GM12878 (cell line): Measurements from ENCODE around the gene MAP7. TPM values are rescaled to one million over a fixed set of nuclear protein-coding genes. Genes with fewer than 3 reads are reported as not detected.

ENCODE experiments used
- ASH2L ChIP-seq: fragments of 300-600, 200-600 bp; sonication (generic); IDR thresholded peaks from 2 replicates; pipeline ENCODE4 v1.6.1; 2017; ENCODE audit warnings: low read depth, mild to moderate bottlenecking, borderline replicate concordance
- BACH1 ChIP-seq: fragments of 450-650 bp; IDR thresholded peaks from 2 replicates; pipeline ENCODE4 v1.6.1; 2017; ENCODE audit warnings: mild to moderate bottlenecking, borderline replicate concordance
- BHLHE40 ChIP-seq, 2 experiments: fragments of 450-650 bp in 1 of 2; IDR thresholded peaks; 2 replicates each; pipeline ENCODE4 v1.6.1; 2011 to 2017; ENCODE audit warnings: low read depth in 2 of 2, borderline replicate concordance in 1 of 2, improper control_type of control experiment in 1 of 2, low read length in 1 of 2, mild to moderate bottlenecking in 1 of 2
- CREB1 ChIP-seq: IDR thresholded peaks from 2 replicates; pipeline ENCODE4 v1.6.1; 2012; ENCODE audit warnings: low read depth, mild to moderate bottlenecking, inconsistent platforms
- CREM ChIP-seq: IDR thresholded peaks from 2 replicates; pipeline ENCODE4 v1.6.1; 2014; ENCODE audit warnings: antibody characterized with exemption, low read depth
- DPF2 ChIP-seq: fragments of 450-650 bp; IDR thresholded peaks from 2 replicates; pipeline ENCODE4 v1.6.1; 2017; ENCODE audit warnings: mild to moderate bottlenecking
- MEF2B ChIP-seq: fragments of 450-650 bp; IDR thresholded peaks from 2 replicates; pipeline ENCODE4 v1.6.1; 2018; ENCODE audit warnings: mild to moderate bottlenecking, moderate library complexity; ENCODE audit not compliant: partially characterized antibody, poor library complexity, severe bottlenecking
- NBN ChIP-seq: fragments of 450-650 bp; IDR thresholded peaks from 2 replicates; pipeline ENCODE4 v1.6.1; 2016
- NR2C1 ChIP-seq: fragments of 450-650 bp; IDR thresholded peaks from 2 replicates; pipeline ENCODE4 v1.6.1; 2017; ENCODE audit warnings: antibody characterized with exemption, mild to moderate bottlenecking, moderate library complexity
- PAX8 ChIP-seq: fragments of 450-650 bp; IDR thresholded peaks from 2 replicates; pipeline ENCODE4 v1.6.1; 2017; ENCODE audit warnings: mild to moderate bottlenecking, moderate library complexity
- POLR2A ChIP-seq: IDR thresholded peaks from 2 replicates; pipeline ENCODE4 v1.6.1; 2011; ENCODE audit warnings: low read depth, mild to moderate bottlenecking, low read length
- RAD21 ChIP-seq: IDR thresholded peaks from 2 replicates; pipeline ENCODE4 v1.6.1; 2011; ENCODE audit warnings: mild to moderate bottlenecking, low read depth, low read length, moderate library complexity; ENCODE audit not compliant: insufficient read depth
- SMC3 ChIP-seq: IDR thresholded peaks from 2 replicates; pipeline ENCODE4 v1.6.1; 2011; ENCODE audit warnings: low read length, improper control_type of control experiment, borderline replicate concordance
- SP1 ChIP-seq: IDR thresholded peaks from one replicate; pipeline ENCODE4 v1.6.1; 2011; ENCODE audit warnings: low read depth, low read length
- SUPT20H ChIP-seq: IDR thresholded peaks from 2 replicates; pipeline ENCODE4 v1.6.1; 2011; ENCODE audit warnings: low read depth, mild to moderate bottlenecking, low read length, moderate library complexity, borderline replicate concordance; ENCODE audit not compliant: control insufficient read depth
- SUZ12 ChIP-seq: fragments of 200-600 bp; sonication (generic); IDR thresholded peaks from one replicate; pipeline ENCODE4 v1.6.1; 2018; ENCODE audit warnings: antibody characterized with exemption, mild to moderate bottlenecking; ENCODE audit not compliant: unreplicated experiment
- TCF3 ChIP-seq: IDR thresholded peaks from 2 replicates; pipeline ENCODE4 v1.6.1; 2012; ENCODE audit warnings: low read depth, mild to moderate bottlenecking, low read length, borderline replicate concordance; ENCODE audit not compliant: insufficient read depth
- YBX1 ChIP-seq: fragments of 450-650 bp; IDR thresholded peaks from 2 replicates; pipeline ENCODE4 v1.6.1; 2016; ENCODE audit warnings: antibody characterized with exemption
- YY1 ChIP-seq: IDR thresholded peaks from 2 replicates; pipeline ENCODE4 v1.6.1; 2011; ENCODE audit warnings: low read depth, mild to moderate bottlenecking, low read length
- polyA plus RNA-seq, 11 experiments: library from polyadenylated mRNA; depleted of rRNA in 4 of 11; unstranded in 6 of 11; stranded (reverse) in 5 of 11; fragments of >200 nt; fragmentation: Nextera tagmentation in 4 of 11; fragmentation: Illumina TruSeq in 1 of 11; extraction: Ambion mirVana in 4 of 11; extraction: Trizol in 1 of 11; gene quantifications; 1 replicate in 1 of 11; 2 replicates in 10 of 11; pipeline versions ENCODE4 v1.2.1 to v1.2.3, GENCODE V29; 2011 to 2016; ENCODE audit warnings: inconsistent platforms in 2 of 11, missing spikeins in 2 of 11, low read depth in 1 of 11
- total RNA-seq, 4 experiments: library from RNA; depleted of rRNA in 3 of 4; stranded (reverse); fragments of >200 nt in 3 of 4; fragmentation: Illumina TruSeq in 1 of 4; extraction: Trizol in 1 of 4; gene quantifications; 2 replicates each; pipeline versions ENCODE4 v1.2.1 to v1.2.3, GENCODE V29; 2013 to 2021
- TF ChIP-seq, protein P1 (sequence below): IDR thresholded peaks from 2 replicates; pipeline ENCODE4 v1.6.1; 2012; ENCODE audit warnings: low read length, inconsistent platforms
- TF ChIP-seq, protein P2 (sequence below): fragments of 450-650 bp; IDR thresholded peaks from 2 replicates; pipeline ENCODE4 v1.6.1; 2017; ENCODE audit warnings: antibody characterized with exemption, mild to moderate bottlenecking, moderate library complexity
- TF ChIP-seq, protein P3 (sequence below): IDR thresholded peaks from 2 replicates; pipeline ENCODE4 v1.6.1; 2012; ENCODE audit warnings: improper control_type of control experiment, low read depth, low read length; ENCODE audit not compliant: insufficient replicate concordance

The MAP7 gene
- total and polyA plus RNA-seq, 10 of the 15 experiments (the other 5 are each of a cell fraction or from before 2014, with no cell fraction given): 0.04 to 0.17 (median 0.08) TPM; not detected in 2

DNA sequence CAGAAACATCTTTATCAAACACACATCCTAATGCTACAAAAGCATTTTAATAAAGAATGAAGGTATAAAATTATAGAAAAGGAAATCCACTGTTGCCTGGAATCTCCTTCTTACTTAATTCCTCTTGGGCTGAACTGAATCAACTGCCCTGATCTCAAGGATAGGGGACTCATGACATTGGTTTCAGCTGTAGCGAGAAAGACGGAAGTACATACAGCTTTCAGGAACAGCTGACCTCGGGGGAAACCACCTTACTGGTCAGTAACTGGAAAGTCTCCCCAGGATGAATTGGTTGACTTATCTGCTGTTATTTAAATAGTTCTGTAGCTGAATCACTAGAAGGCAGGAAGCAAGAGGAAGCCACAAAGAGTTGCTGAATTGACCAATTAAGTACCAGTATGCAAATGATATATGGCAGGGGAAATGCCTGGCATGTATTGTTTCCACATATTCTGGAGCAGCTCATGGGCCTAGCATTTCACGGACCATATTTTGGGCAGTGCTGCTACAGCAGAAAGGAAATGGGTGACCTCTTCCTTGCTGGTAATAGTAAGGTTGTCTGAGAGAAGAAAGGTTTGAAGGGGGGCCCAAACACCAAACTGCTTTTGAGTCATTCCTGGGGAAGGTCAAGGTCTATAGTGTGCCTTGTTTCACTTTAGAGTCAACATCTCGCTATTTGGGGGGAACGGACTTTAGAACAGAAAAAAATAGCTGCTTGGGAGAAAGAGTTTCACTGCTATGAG lies 43.7 kb upstream of the MAP7 start (continued):
- TF ChIP-seq, protein P1, sequence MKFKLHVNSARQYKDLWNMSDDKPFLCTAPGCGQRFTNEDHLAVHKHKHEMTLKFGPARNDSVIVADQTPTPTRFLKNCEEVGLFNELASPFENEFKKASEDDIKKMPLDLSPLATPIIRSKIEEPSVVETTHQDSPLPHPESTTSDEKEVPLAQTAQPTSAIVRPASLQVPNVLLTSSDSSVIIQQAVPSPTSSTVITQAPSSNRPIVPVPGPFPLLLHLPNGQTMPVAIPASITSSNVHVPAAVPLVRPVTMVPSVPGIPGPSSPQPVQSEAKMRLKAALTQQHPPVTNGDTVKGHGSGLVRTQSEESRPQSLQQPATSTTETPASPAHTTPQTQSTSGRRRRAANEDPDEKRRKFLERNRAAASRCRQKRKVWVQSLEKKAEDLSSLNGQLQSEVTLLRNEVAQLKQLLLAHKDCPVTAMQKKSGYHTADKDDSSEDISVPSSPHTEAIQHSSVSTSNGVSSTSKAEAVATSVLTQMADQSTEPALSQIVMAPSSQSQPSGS: peak; percentile 51; the same call in 1 of the 2 replicates
- TF ChIP-seq CREM (no peak), PAX8 (no peak), TCF3 (0 out of 2 replicates have a peak, but pooled peaks have one; percentile 46), SP1 (no peak), BHLHE40 (IDR thresholded peaks at IDR 0.05; ENCODE audit: borderline replicate concordance in 1 of 2, low read depth in 2 of 2, low read length in 1 of 2) (peak in 1 of 2 experiments; percentile 7; a peak in 1 of 4 replicates), BACH1 (no peak), SUPT20H (no peak), SUZ12 (no peak), MEF2B (no peak), SMC3 (no peak), RAD21 (no peak), NR2C1 (no peak), YBX1 (no peak), YY1 (peak; percentile 42; the same call in 1 of the 2 replicates), CREB1 (peak; percentile 46; the same call in 1 of the 2 replicates), NBN (no peak), POLR2A (0 out of 2 replicates have a peak, but pooled peaks have one; percentile 39), DPF2 (peak; percentile 78; the same call in 1 of the 2 replicates), ASH2L (no peak)
- TF ChIP-seq, protein P2, sequence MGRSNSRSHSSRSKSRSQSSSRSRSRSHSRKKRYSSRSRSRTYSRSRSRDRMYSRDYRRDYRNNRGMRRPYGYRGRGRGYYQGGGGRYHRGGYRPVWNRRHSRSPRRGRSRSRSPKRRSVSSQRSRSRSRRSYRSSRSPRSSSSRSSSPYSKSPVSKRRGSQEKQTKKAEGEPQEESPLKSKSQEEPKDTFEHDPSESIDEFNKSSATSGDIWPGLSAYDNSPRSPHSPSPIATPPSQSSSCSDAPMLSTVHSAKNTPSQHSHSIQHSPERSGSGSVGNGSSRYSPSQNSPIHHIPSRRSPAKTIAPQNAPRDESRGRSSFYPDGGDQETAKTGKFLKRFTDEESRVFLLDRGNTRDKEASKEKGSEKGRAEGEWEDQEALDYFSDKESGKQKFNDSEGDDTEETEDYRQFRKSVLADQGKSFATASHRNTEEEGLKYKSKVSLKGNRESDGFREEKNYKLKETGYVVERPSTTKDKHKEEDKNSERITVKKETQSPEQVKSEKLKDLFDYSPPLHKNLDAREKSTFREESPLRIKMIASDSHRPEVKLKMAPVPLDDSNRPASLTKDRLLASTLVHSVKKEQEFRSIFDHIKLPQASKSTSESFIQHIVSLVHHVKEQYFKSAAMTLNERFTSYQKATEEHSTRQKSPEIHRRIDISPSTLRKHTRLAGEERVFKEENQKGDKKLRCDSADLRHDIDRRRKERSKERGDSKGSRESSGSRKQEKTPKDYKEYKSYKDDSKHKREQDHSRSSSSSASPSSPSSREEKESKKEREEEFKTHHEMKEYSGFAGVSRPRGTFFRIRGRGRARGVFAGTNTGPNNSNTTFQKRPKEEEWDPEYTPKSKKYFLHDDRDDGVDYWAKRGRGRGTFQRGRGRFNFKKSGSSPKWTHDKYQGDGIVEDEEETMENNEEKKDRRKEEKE: no peak
- TF ChIP-seq, protein P3, sequence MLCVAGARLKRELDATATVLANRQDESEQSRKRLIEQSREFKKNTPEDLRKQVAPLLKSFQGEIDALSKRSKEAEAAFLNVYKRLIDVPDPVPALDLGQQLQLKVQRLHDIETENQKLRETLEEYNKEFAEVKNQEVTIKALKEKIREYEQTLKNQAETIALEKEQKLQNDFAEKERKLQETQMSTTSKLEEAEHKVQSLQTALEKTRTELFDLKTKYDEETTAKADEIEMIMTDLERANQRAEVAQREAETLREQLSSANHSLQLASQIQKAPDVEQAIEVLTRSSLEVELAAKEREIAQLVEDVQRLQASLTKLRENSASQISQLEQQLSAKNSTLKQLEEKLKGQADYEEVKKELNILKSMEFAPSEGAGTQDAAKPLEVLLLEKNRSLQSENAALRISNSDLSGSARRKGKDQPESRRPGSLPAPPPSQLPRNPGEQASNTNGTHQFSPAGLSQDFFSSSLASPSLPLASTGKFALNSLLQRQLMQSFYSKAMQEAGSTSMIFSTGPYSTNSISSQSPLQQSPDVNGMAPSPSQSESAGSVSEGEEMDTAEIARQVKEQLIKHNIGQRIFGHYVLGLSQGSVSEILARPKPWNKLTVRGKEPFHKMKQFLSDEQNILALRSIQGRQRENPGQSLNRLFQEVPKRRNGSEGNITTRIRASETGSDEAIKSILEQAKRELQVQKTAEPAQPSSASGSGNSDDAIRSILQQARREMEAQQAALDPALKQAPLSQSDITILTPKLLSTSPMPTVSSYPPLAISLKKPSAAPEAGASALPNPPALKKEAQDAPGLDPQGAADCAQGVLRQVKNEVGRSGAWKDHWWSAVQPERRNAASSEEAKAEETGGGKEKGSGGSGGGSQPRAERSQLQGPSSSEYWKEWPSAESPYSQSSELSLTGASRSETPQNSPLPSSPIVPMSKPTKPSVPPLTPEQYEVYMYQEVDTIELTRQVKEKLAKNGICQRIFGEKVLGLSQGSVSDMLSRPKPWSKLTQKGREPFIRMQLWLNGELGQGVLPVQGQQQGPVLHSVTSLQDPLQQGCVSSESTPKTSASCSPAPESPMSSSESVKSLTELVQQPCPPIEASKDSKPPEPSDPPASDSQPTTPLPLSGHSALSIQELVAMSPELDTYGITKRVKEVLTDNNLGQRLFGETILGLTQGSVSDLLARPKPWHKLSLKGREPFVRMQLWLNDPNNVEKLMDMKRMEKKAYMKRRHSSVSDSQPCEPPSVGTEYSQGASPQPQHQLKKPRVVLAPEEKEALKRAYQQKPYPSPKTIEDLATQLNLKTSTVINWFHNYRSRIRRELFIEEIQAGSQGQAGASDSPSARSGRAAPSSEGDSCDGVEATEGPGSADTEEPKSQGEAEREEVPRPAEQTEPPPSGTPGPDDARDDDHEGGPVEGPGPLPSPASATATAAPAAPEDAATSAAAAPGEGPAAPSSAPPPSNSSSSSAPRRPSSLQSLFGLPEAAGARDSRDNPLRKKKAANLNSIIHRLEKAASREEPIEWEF: peak; percentile 81
